Limb (tissue), 2 donors: ENCODE data around the gene RNF213.
"Not testable (repeated sequence)": the region's sequence is repeated elsewhere in the genome, so short reads cannot be mapped to it uniquely, and the experiment has no call there.

Source experiments
- DNase-seq, 2 donors: peaks; one replicate each; pipeline ENCODE4 v3.0.0-alpha.2; 2016; ENCODE audit errors: extremely low spot score in 2 of 2

The RNF213 gene

DNA sequence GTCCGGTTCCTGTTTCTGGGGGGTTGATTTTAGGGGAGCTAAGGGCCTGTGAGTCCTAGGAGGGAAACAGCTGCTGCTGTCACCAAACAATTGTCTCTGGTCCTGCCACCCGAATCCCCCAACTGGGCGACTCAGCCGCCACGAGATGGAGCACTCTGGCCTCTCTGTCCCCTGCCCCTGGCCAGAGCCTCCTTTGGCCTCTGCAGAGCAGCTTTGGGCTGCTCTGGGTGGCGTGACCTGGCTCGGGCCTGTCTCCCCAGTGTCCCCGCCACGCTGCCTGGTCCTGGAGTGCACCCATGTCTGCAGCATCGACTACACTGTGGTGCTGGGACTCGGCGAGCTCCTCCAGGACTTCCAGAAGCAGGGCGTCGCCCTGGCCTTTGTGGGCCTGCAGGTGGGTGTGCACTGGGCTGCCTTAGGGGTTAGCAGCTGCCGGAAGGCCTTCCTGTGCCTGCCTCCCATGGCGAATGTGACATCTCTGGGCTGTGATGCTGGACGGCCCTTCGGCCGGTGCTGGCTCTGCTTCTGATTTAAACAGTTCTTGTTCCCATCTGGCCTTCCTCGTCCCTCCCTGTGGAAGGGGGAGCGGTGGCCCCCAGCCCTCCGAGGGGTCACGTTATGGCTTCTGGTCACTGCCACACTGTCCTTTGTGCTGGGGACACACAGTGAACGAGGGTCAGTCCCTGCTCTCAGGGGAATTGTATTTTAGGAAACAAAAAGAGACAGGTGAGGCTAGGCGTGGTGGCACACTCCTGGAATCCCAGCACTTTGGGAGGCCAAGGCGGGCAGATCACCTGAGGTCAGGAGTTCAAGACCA, 11.6 kb upstream of the RNF213 start:
- no peak for DNase-seq

DNA sequence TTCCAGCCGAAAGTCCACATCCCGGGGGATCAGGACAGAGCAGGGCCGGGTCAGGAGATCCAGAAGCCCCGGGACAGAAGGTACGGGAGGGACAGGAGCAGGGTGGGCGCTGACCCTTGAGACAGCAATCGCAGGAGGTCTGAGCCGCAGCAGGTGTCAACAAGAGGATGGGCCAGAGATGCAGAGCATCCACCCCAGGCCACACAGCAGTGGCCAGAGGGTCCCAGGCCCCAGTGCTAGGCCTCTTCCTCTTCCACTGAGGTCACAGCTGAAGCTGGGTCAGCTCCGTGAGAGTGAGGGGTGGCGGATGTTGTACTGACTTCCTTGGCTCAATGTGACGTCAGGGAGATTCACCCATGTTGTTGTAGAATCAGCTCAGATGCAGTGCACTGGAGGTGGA, 8.7 kb upstream of the RNF213 start:
- DNase-seq, result no peak

DNA sequence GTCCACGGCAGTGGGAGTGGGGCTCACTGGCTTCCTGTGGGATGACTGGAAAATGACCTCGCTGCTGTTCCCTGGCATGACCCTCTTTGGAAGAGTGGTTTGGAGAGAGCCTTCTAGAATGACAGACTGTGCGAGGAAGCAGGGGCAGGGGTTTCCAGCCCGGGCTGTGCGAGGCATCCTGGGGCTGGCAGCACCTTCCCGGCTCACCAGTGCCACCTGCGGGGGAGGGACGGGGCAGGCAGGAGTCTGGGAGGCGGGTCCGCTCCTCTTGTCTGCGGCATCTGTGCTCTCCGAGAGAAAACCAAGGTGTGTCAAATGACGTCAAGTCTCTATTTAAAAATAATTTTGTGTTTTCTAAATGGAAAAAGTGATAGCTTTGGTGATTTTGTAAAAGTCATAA, 7.8 kb upstream of the RNF213 start:
- peak in 1 of 2 donors; percentile 64 for DNase-seq

DNA sequence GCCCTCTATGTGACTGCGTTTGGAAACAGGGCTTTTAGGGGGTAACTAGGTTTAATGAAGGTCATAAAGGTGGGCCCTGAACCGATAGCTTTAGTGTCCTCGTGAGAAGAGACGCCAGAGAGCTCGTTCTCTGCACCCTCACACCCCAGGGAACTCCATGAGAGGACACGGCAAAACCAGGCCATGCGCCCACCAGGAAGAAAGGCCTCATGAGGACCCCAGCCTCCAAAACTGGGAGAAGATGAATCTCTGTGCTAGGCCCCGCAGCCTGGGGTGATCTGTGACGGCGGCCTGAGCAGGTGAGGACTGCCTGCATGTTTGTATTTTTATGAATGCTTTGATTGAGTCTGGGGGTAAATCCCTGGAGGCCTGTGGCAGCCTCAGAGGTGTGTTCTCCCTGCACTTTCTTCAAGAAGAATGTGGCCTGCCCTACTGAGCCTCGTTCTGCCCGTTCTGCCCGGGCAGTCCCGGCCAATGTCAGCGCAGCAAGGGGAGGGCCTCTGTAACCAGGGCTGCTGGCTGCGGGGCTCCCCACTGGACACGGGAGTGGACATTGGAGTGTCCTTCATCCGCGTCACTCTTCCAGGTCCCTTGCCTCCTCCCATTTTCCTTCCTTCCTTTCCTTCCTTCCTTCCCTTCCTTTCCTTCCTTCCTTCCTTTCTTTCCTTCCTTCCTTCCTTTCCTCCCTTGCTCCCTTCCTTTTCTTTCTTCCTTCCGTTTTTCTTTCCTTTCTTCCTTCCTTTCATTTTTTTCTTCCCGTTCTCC, 6.8 kb upstream of the RNF213 start:
- no peak for DNase-seq

DNA sequence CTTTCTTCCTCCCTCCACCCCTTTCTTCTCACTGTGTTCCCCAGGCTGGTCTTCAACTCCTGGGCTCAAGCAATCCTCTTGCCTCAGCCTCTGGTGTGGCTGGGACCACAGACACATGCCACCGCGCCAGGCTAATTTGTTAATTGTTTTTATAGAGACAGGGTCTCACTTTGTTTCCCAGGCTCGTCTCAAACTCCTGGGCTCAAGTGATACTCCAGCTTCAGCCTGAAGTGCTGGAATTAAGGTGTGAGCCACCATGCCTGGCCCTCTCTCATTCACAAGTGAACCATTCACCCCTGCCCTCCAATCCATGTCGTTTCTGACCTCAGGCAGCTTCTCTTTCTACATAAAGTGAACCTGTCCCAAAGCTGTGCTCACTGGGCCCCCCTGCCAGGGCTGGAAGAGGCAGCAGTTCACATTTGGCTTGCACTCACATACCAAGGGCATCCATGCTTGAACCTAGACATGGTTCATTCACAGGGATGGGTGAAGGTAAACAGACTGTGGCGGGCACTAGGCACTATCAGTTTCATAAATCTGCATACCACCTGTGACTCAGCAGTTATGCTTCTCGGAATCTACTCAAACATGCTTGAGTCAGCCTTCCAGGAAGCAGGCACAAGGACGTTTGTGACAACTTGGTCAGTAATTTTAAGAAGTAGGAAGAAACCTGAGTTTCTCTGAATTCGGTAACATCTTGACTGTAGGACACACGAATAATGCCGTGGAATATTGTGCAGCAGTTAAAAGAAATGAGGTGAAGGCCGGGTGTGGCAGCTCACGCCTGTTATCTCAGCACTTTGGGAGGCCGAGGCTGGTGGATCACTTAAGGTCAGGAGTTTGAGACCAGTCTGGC, 6.0 kb upstream of the RNF213 start:
- DNase-seq, result no peak

DNA sequence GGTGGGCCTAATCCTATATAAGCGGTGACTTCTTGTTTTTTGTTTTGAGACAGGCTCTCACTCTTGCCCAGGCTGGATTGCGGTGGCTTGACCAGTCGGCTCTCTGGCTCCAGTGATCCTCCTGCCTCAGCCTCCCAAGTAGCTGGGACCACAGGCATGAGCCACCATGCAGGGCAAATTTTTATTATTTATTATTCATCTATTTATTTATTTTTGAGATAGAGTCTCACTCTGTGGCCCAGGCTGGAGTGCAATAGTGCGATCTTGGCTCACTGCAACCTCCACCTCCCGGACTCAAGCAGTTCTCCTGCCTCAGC, 4.7 kb upstream of the RNF213 start:
- no peak for DNase-seq

DNA sequence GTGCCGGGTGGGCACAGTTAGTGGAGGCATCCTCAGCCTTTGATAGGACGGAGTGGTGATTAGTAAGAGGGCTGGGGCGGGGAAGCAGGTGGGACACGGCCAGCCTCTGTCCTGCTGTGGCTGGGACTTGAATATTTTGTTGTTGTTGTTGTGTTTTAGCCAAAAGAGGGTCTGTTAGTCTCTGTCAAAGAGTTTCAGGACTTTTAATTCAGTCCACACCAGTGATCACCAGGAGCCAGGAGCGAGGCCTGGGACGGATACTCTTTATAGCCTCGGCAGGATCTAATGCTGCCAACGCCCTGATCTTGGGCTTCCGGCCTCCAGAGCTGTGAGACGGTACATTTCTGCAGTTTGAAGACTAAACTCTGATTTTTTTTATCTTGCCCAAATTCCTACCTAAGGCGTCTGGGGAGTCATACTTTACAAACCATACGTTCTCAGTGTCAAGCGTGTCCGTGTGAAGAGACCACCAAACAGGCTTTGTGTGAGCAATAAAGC, 2.9 kb upstream of the RNF213 start:
- no peak for DNase-seq

DNA sequence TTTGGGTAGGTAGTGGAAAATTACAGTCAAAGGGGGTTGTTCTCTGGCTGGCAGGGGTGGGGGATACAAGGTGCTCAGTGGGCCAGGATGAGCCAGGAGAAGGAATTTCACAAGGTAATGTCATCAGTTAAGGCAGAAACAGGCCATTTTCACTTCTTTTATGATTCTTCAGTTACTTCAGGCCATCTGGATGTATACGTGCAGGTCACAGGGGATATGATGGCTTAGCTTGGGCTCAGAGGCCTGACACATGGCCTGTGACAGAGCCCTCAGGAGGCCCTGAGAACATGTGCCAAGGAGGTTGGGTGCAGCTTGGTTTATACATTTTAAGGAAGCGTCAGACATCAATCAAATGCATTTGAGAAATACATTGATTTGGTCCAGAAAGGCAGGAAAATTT, 2.4 kb upstream of the RNF213 start:
- not testable (repeated sequence) for DNase-seq

DNA sequence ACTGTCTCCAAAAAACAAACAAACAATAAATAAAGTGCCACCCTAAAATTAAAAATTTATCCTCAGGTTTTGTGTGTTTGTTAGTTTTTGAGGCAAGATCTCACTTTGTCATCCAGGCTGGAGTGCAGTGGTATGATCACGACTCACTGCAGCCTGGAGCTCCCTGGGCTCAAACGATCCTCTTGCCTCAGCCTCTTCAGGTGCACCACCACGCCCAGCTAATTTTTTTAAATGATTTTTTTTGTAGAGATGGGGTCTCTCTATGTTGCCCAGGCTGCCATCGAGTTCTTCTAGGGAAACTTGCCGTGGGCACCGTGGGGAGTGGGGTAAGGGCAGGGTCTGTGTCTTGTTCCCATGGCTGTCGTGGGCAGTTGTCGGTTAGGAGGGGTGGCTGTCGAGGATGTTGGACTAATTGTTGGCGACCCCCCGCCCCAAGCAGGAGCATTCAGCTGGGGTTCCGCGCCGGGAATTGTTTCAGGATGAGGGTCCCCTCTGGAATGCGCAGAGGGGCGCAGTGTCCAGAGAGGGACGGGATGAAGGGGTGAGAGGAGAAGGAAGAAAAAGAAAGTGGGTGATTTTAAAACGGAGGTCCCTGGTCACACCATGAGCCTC, 1.1 kb upstream of the RNF213 start:
- no peak for DNase-seq

DNA sequence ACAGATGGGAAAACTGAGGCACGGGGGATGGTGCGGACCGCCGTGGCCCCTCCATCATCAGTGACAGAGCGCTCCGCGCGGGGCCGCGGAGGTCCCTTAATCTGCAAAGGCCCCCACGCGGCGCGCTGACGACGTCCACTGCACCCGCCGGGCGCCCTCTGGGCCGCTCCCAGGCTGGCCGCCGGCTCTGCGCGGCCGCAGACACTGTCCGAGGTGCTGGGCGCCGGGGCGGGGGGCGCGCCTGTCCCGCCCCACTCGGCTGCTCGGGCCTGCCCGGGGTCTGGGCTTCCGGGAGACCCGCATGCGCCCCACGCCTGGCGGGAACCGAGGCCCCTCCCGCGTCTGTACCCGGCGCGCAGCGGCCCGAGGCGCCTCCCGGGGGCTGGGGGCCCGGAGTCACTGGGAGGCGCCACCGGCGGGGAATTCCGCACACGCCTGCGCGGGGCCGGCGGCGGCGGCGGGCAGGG, 550 bp upstream of the RNF213 start:
- DNase-seq, result peak; percentile 48 to 81

DNA sequence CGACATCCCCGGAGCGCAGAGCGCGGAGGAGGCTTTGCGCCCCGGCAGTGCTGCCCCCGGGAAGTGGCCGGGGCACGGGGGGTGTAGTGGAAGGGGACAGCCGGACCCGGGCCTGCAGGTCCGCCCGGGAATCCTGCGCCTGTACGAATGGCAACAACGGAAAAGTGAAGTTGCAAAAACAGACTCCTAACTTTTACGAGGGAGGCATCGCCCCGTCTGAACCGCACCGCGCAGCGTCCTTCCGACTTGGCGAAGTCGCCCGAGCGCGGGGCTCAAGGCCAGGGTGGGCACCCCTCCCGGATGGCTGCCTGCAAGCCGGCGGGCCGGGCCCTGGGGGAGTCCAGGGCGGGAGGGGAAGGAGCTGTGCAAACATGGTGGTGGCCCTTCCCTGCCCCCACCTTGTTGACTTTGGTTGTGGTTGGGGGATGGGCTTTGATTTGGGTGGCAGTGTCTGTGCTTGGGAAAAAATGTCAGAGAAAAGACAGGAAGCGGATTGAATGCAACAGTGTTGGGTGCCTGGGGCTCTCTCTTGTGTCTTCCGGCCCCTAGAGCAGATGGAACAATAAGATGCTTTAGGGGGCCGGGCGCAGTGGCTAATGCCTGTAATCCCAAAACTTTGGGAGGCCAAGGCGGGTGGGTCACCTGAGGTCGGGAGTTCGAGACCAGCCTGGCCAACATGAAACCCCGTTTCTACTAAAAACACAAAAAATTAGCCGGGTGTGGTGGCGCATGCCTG, 675 bp downstream of the RNF213 start:
- DNase-seq, result peak; percentile 40 to 71

DNA sequence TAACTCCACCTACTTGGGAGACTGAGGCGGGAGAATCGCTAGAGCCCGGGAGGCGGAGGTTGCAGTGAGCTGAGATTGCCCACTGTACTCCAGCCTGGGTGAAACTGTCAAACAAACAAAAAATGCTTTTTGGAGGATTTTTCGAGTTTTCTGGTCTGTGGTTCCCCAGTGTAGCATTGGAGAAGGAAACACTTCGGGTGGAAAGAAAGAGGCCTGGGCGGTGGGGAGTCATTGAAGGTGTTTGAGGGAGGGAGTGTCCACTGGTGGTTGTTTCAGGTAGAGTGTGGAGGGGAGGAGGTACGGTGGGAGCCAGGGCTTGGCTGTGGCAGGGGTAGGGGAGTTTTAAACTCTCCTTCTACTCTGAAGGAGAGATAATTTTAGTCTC, 1.2 kb downstream of the RNF213 start:
- no peak for DNase-seq

DNA sequence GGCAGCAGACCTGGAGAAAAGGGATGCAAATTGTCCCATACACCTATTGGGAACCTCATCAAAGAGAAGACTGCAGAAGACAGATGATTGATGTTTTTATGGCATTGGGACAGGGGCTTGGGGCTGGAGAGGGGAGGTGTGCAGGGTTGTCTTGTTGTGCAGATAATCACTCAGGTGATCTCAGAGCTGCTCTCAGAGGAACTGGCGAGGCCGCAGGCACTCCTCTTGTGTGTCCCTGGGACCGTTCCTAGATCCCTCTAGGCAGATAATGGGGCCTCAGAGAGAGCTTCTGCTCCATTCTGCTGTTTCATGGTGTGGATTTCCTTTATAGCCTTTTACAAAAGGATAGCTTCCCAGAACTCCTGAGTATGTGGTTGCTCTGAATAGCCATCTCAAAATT, 1.6 kb downstream of the RNF213 start:
- DNase-seq, result no peak

DNA sequence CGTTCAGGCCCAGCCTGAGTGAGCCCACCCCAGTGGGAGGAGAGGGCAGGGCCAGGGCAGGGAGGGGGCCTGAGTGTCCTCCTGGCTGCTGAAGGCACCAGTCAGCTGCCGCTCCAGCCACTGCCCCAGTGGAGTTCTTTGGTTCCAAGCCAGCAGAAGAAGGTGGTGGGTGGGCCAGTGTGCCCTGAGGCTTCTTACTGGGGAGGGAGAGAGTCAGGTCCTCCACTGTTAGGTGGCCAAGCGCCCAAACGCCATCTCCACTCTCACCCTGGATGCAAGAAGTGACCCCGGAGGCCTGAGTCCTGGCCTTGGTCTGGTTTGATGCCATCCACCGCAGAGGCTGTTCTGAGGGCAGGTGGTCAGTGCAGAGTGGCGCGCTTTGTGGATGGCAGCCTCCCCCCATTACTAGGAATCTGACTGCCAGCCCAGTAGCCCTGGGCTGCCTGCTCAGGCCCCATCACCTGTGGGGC, 2.2 kb downstream of the RNF213 start:
- no peak for DNase-seq

DNA sequence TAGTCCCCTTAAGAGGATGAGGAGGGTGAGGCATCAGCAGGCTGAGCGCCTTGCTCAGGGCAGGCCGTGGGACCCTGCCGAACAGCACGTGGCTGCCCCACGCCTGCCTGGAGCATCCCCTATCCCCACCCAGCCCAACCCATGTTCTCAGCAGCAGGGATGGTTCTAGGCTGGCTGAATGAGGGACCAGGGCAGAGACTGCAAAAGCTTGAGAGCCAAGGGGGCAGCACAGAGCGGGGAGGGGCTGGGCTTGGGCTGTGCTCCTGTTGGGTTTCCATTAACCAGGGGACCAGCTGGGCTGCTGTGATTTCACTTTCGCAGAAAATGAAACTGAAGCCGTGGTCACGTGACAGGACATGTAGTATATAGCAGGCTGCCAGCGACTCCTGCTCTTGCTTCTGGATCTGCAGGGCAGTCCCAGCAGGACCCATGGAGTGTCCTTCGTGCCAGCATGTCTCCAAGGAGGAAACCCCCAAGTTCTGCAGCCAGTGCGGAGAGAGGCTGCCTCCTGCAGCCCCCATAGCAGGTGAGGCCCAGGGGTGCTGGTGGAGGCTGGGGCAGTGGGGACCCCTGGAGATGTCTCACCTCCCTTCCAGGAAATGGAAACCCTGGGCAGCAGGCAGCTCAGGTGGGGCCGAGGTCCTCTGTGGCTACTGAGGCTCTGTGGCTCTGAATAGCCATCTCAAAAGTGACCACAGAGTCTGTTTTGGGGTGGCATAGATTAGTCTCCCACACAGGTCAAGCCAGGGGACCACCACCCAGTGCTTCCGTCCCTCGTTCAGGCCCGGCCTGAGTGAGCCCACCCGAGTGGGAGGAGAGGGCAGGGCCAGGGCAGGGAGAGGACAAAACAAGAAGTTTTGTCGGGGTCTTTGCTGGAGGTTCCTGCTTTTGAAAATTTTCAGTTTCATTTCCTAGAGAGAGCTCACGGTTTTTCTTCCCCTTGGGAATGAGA, 2.9 kb downstream of the RNF213 start:
- DNase-seq, result peak; percentile 69 to 85

DNA sequence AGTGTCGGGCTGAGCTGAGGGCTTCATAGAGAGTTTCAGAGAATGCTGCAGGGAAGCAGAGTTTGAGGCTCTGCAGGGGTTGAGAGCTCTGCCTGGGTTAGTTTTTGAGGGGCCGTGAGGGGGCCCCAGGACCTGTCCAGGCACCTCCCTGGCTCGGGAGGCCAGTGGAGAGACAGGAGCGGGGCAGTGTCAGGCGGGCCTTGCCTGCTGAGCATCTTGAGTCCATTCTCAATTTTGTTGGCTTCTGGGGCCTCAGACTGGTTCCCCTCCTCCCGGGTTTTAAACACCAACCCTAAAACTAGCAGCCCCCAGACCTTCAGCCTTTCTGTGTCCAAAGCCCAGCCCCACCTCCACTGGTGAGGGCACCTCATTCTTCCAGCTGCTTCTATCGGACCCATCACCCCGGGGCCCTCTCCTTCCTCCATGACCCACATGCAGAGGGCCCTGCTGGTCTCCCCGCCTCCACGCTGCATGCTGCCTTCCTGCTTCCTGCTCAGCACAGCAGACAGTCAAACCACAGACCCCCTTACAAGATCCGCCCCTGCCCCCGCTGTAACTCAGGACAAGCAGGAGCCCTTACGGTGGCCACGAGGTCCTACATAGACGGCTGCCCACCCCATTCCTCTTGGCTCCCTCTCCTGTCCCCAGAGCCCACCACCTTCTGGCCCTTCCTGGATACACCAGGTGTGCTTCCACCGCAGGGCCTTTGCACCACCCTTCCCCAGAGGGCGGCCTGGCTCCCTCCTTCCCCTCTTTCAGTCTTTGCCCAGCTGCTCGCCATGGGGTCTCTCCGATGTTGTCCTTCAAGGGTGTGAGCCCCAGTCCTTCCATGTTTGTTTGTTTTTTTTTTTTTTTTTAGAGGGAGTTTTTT, 3.8 kb downstream of the RNF213 start:
- DNase-seq, result no peak

DNA sequence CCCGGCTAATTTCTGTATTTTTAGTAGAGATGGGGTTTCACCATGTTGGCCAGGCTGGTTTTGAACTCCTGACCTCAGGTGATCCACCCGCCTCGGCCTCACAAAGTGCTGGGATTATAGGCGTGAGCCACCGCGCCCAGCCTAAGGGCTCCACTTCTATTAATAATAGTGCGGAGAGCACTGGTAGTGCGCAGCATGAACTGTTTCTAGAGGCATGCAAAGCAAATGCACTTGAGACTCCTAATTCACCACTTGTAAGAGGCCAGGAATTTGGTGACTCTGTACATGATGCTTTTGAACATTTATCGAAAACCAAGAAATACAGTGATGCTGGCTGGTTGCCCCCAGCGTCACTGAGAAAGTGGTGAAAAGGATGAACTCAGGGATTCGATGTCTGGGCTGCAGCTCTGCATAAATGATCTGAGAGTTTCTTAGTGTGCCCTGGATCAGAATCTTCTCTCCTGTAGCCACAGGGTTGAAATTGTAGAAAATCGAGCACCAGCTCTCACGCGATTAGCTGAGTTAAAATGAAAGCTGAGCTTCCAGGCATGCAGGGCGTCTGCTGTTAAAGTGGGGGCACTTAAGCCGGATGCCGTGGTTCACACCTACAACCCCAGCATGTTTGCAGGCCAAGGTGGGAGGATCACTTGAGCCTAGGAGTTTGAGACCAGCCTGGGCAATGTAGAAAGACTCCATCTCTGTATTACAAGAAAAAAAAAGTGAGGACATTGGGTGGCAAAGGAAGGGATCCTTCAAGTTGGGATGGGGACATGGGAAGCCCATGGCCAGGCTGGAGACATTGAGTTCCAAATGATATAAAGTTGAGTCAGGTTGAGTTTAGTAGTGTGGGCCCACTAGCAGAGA, 4.8 kb downstream of the RNF213 start:
- no peak for DNase-seq

DNA sequence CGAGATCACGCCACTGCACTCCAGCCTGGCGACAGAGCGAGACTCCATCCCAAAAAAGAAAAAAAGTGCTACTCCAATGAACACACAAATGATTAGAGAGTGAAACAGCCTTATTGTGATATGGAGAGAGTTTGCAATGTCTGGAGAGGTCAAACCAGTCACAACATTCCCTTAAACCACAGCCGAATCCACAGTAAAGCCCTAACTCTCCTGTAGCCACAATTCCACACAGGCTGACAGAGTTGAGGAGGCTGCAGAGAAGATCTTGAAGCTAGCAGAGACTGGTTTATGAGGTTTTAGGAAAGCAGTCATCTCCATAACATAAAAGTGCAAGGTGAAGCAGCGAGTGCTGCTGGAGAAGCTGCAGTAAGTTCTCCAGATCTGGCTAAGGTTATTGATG, 6.7 kb downstream of the RNF213 start:
- no peak for DNase-seq
